Psoas muscle (tissue), 8 donors: Measurements from ENCODE around the gene SARS1. TPM values are rescaled to one million over a fixed set of nuclear protein-coding genes. Genes with fewer than 3 reads are reported as not detected.

ENCODE experiments used
- ATAC-seq, 4 donors: fragments of 200-7000 bp; cut with Tn5 transposase; one replicate each; pipeline ENCODE4 v1.9.1; 2020; ENCODE audit warnings: moderate library complexity in 3 of 4, mild to moderate bottlenecking in 2 of 4
- DNase-seq, 2 donors: peaks; one replicate each; pipeline ENCODE4 v3.0.0-alpha.2; 2020
- H3K27ac ChIP-seq: fragments of 200-600 bp; one replicate; pipeline ENCODE4 v1.8.0; 2022
- H3K27me3 ChIP-seq, 3 donors: fragments of 200-600 bp in 1 of 3; one replicate each; pipeline versions ENCODE4 v1.6.1 to v1.8.0; 2013 to 2022; ENCODE audit warnings: low read length in 2 of 3, mild to moderate bottlenecking in 2 of 3, moderate library complexity in 1 of 3; ENCODE audit not compliant: insufficient read depth in 3 of 3
- H3K36me3 ChIP-seq, 2 donors: fragments of 200-600 bp in 1 of 2; one replicate each; pipeline versions ENCODE4 v1.6.1 to v1.8.0; 2013 to 2022; ENCODE audit warnings: low read depth in 1 of 2, mild to moderate bottlenecking in 1 of 2, moderate library complexity in 1 of 2; ENCODE audit not compliant: insufficient read depth in 1 of 2
- H3K4me1 ChIP-seq: fragments of 200-600 bp; one replicate; pipeline ENCODE4 v1.8.0; 2022
- H3K4me3 ChIP-seq: fragments of 200-600 bp; one replicate; pipeline ENCODE4 v1.8.0; 2022; ENCODE audit warnings: mild to moderate bottlenecking
- H3K9me3 ChIP-seq: fragments of 200-600 bp; one replicate; pipeline ENCODE4 v1.8.0; 2022
- CTCF ChIP-seq: fragments of 200-600 bp; IDR thresholded peaks from one replicate; pipeline ENCODE4 v1.8.0; 2022; ENCODE audit warnings: antibody characterized with exemption
- WGBS, 3 donors: extraction: QIAGEN DNeasy Blood & Tissue Kit; methylation state at CpG; one replicate each; pipeline versions ENCODE4 v1.1.6 to v1.1.7; 2013; 5-methylcytosine and 5-hydroxymethylcytosine counted together
- intact Hi-C, 2 donors: fragments of 100-400 bp; cut with DNase I; formaldehyde crosslinking; loops; one replicate each; pipeline versions ENCODE4 v1.11.0 to v1.14.2; 2022
- long read RNA-seq, 2 donors: library from polyadenylated mRNA; unstranded; transcript quantifications; one replicate each; pipeline ENCODE4 v2.0.0, GENCODE V29; 2021
- polyA plus RNA-seq, 3 donors: library from polyadenylated mRNA; stranded (reverse); fragments of 200-250 nt; gene quantifications; one replicate each; pipeline ENCODE4 v1.2.3, GENCODE V29; 2013
- total RNA-seq, 4 donors: library from RNA; stranded (reverse); fragmentation: NEBNext Ultra II Directional in 2 of 4; extraction: Animal tissue kit (Norgen Biotek cat#: 25700) in 2 of 4; gene quantifications; one replicate each; pipeline versions ENCODE4 v1.2.1 to v1.2.4, GENCODE V29; 2021 to 2023
- donor health status: healthy with polysubstance abuse.
- donor health status: DM: no; HTN: no; CAD: no; lungs with moderate emphysema.
- donor health status: Bipolar disorder and iron deficiency.
- donor health status: healthy.
- donor health status: DM: yes; HTN: yes; CAD: no.
- donor health status: DM: no; HTN: no; CAD: no.
- donor health status: DM: no; HTN: no; CAD: no.
- donor health status: DM: yes; HTN: yes; CAD: no.

SARS1 gene
- total RNA-seq (100 to 1,000 TPM in 2 of 4 donors, 10 to 100 TPM in 2; 76.4 to 155 (median 123) TPM), polyA plus RNA-seq (100 to 1,000 TPM; 105 to 150 (median 150) TPM)
- long read RNA-seq, donor 1, transcript SARS-201 (11 exons, 1,852 nt), result major isoform, 78 of 91 reads
- long read RNA-seq, donor 1, transcript SARS-206 (2 exons, 804 nt), result minor isoform, 6 of 91 reads
- long read RNA-seq, donor 1, partial matches to known transcripts, result 2 of 91 reads
- long read RNA-seq, donor 1, other reads (novel, unspliced or antisense), result 4 of 91 reads
- long read RNA-seq, donor 2, transcript SARS-202 (12 exons, 1,882 nt), result minor isoform, 13 of 344 reads
- long read RNA-seq, donor 2, transcript SARS-206 (2 exons, 804 nt), result minor isoform, 27 of 344 reads
- long read RNA-seq, donor 2, transcript SARS-201 (11 exons, 1,852 nt), result major isoform, 261 of 344 reads
- long read RNA-seq, donor 2, partial matches to known transcripts, result 9 of 344 reads
- long read RNA-seq, donor 2, other reads (novel, unspliced or antisense), result 32 of 344 reads

DNA sequence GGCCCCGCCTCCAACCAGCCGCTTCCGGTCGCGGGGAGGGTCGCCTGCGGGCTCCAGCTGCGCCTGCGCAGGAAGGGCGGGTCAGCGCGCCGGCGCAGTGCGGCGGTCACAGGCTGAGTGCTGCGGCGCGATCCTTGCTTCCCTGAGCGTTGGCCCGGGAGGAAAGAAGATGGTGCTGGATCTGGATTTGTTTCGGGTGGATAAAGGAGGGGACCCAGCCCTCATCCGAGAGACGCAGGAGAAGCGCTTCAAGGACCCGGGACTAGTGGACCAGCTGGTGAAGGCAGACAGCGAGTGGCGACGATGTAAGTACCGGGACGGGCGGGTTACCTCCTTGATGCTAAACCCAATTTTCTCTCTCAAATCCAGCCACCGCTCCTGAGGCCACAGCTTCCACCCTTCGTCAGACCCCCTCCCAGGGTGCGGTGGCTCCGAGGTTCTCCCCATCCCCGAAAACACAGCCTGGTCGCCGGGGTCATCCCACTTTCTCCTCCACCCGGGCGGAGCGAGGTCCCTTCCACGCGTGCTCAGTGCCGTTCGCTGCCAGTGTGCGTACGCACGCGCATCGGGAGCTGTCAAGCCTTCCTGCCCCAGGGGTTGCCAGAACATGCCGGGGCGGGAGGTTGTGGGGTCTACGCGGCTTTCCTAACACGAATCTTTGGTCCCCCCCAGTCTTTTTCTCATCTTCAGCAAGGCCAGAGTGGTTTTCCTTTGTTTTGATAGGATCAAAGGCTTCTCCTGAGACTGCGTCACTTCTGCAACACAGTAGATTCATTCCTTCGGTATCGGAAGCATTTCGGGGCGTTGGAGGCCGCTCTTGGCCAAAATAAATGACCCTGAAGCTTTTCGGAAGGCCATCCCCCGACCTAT is at the start of gene SARS1:
Gene SARS1, plus strand, starts transcription at position 95 of the 870 bp plus-strand sequence. Its CDS starts 75 bp downstream, at position 170.
- Histone ChIP-seq H3K4me3 (peak within 1 kb of the TSS; percentile 91), H3K27me3 (no peaks in the 10 kb centered on the region), H3K9me3 (no peaks in the 10 kb centered on the region), H3K27ac (peak within 1 kb of the TSS; percentile 89), H3K4me1 (peaks cover 18% of the 10 kb centered on the region), H3K36me3 (peaks cover 0 to 6% of the 10 kb centered on the region in 2 donors)
- no peak for TF ChIP-seq CTCF
- ATAC-seq, result peak; percentile 94 to 95 (median 94)
- 0% methylated on average over 60 to 64 of the region's 64 CpGs for WGBS, 3 donors
- peak; percentile 89 to 93 for DNase-seq
- intact Hi-C loops, result loop anchor here in 1 of 2 donors (5.0 kb wide), 1 partner anchor 112 kb away; no protein-coding TSS in a partner anchor

- Histone ChIP-seq H3K27ac (no peak overlapping the region), H3K36me3 (no peaks in the 10 kb centered on the region), H3K4me3 (no peak overlapping the region), H3K4me1 (no peaks in the 10 kb centered on the region), H3K9me3 (no peaks in the 10 kb centered on the region), H3K27me3 (no peaks in the 10 kb centered on the region)
- WGBS, 3 donors, result 89 to 90% (median 89%) methylated on average over 8 of the region's 8 CpGs
- ATAC-seq (no peak), DNase-seq (no peak)
- no peak for TF ChIP-seq CTCF
- intact Hi-C loops, result no loop called here
These were observed 49.2 kb upstream of the SARS1 start for GRCh38 chr1:109164538-109164937.

DNA sequence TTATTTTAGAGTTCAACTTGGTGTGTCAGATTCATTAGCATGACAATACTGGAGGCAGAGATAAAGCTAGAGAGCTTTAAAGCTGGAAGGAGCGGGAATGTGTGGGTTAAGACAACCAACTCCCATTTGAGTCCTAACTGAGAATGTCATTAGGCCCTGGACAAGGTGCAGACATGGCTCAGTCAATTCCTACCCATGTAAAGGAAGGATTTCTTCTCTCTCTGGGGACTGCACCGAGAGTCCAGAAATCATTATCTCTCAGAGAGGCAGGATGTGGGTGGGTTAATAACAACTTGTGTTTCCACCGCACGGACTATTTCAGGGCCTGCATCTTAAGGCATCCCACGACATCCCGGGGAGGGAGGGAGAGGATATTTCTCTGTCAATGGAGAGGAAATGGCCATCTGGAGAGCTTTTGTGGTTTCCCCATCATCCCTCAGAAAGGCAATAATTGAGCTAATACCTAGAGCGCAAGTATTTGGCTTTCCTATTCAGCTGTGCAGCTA is 46.7 kb upstream of the SARS1 start:
- no peak overlapping the region for H3K27ac ChIP-seq
- WGBS, 3 donors, result 61 to 64% (median 62%) methylated on average over 7 of the region's 7 CpGs
- H3K9me3 ChIP-seq, result no peaks in the 10 kb centered on the region
- intact Hi-C loops, result no loop called here
- no peaks in the 10 kb centered on the region for H3K27me3 ChIP-seq
- H3K4me1 ChIP-seq, result no peaks in the 10 kb centered on the region
- DNase-seq (no peak), ATAC-seq (no peak)
- H3K36me3 ChIP-seq, result no peaks in the 10 kb centered on the region
- H3K4me3 ChIP-seq, result no peak overlapping the region
- TF ChIP-seq CTCF, result no peak

- no peak for DNase-seq
- Histone ChIP-seq H3K4me3 (no peak overlapping the region), H3K9me3 (no peaks in the 10 kb centered on the region), H3K27me3 (no peaks in the 10 kb centered on the region), H3K36me3 (no peaks in the 10 kb centered on the region), H3K27ac (no peak overlapping the region), H3K4me1 (no peaks in the 10 kb centered on the region)
- 66 to 79% (median 72%) methylated on average over 7 of the region's 7 CpGs for WGBS, 3 donors
- no peak for ATAC-seq
- intact Hi-C loops, result no loop called here
- TF ChIP-seq CTCF, result no peak
These were observed 43.5 kb upstream of the SARS1 start for GRCh38 chr1:109170035-109170764.
